Esophagus muscularis mucosa (tissue), 4 donors: Measurements from ENCODE around the gene TXNRD3.

Source experiments
- EP300 ChIP-seq: sonication (generic); formaldehyde crosslinking; IDR thresholded peaks from one replicate; pipeline ENCODE4 v1.6.1; 2017; ENCODE audit warnings: antibody characterized with exemption
- POLR2A ChIP-seq: fragments of 450-650 bp; IDR thresholded peaks from one replicate; pipeline ENCODE4 v1.6.1; 2017; ENCODE audit warnings: antibody characterized with exemption, moderate library complexity, mild to moderate bottlenecking, low read depth
- POLR2AphosphoS5 ChIP-seq, 2 donors: sonication (generic); formaldehyde crosslinking; IDR thresholded peaks; one replicate each; pipeline ENCODE4 v1.6.1; 2017; ENCODE audit warnings: antibody characterized with exemption in 2 of 2
- TF ChIP-seq, protein P1 (sequence below), 3 experiments: fragments of 200-600 bp in 2 of 3; fragments of 450-650 bp in 1 of 3; sonication (generic) in 2 of 3; IDR thresholded peaks; one replicate each; pipeline ENCODE4 v1.5.1; 2017 to 2019; ENCODE audit warnings: antibody characterized with exemption in 3 of 3, mild to moderate bottlenecking in 2 of 3, moderate library complexity in 1 of 3

GRCh38 chr3:126571078-126571477 lies 83.8 kb downstream of the TXNRD3 start:
- no peak for TF ChIP-seq POLR2AphosphoS5 (IDR thresholded peaks at IDR 0.05)
- TF ChIP-seq, protein P1, sequence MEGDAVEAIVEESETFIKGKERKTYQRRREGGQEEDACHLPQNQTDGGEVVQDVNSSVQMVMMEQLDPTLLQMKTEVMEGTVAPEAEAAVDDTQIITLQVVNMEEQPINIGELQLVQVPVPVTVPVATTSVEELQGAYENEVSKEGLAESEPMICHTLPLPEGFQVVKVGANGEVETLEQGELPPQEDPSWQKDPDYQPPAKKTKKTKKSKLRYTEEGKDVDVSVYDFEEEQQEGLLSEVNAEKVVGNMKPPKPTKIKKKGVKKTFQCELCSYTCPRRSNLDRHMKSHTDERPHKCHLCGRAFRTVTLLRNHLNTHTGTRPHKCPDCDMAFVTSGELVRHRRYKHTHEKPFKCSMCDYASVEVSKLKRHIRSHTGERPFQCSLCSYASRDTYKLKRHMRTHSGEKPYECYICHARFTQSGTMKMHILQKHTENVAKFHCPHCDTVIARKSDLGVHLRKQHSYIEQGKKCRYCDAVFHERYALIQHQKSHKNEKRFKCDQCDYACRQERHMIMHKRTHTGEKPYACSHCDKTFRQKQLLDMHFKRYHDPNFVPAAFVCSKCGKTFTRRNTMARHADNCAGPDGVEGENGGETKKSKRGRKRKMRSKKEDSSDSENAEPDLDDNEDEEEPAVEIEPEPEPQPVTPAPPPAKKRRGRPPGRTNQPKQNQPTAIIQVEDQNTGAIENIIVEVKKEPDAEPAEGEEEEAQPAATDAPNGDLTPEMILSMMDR (IDR thresholded peaks at IDR 0.05): no peak
- TF ChIP-seq POLR2A: no peak
- TF ChIP-seq EP300: no peak
